PC-3 (cell line): Measurements from ENCODE around the gene OR5D16. TPM values are rescaled to one million over a fixed set of nuclear protein-coding genes. Genes with fewer than 3 reads are reported as not detected.

Source experiments
- ATAC-seq: fragments of 200-7000 bp; cut with Tn5 transposase; 2 replicates; pipeline ENCODE4 v1.9.1; 2020; ENCODE audit warnings: mild to moderate bottlenecking, moderate library complexity
- BruUV-seq: library from RNA; stranded (reverse); fragments of 400-500 nt; replicated peaks from 2 replicates; lab custom pipeline; 2021; lab: Mats Ljungman, UMichigan
- CTCF ChIA-PET: fragments of 300-600 bp; sonication (Branson Sonifier 250); formaldehyde crosslinking; loops from one replicate; lab custom pipeline; 2022; ENCODE audit warnings: antibody characterized with exemption; lab: Charles Lee
- POLR2A ChIA-PET: fragments of 300-600 bp; sonication (Branson Sonifier 250); formaldehyde crosslinking; loops from one replicate; lab custom pipeline; 2022; ENCODE audit warnings: antibody characterized with exemption; ENCODE audit not compliant: unreplicated experiment; lab: Charles Lee
- DNase-seq: peaks from one replicate; pipeline ENCODE4 v3.0.0-alpha.2; 2015
- H2AFZ ChIP-seq: fragments of 300-600 bp; sonication (generic); 2 replicates; pipeline ENCODE4 v1.6.0; 2016; ENCODE audit warnings: antibody characterized with exemption, low read length
- H3F3A ChIP-seq: fragments of 300-600 bp; sonication (generic); one replicate; pipeline ENCODE4 v1.6.0; 2017; ENCODE audit warnings: antibody characterized with exemption, low read length, control low read depth, mild to moderate bottlenecking; ENCODE audit not compliant: unreplicated experiment
- H3K27ac ChIP-seq: fragments of 300-600 bp; sonication (generic); 2 replicates; pipeline ENCODE4 v1.5.1; 2016; ENCODE audit warnings: mild to moderate bottlenecking, low read length
- H3K27me3 ChIP-seq: fragments of 300-600 bp; sonication (generic); 2 replicates; pipeline ENCODE4 v1.6.1; 2016; ENCODE audit warnings: low read length, mixed read lengths
- H3K36me3 ChIP-seq: fragments of 300-600 bp; sonication (generic); 2 replicates; pipeline ENCODE4 v1.6.1; 2016; ENCODE audit warnings: low read depth, mixed run types, low read length, mixed read lengths
- H3K4me1 ChIP-seq: fragments of 300-600 bp; sonication (generic); 2 replicates; pipeline ENCODE4 v1.5.1; 2016; ENCODE audit warnings: low read length; ENCODE audit not compliant: insufficient read depth
- H3K4me2 ChIP-seq: fragments of 300-600 bp; sonication (generic); 2 replicates; pipeline ENCODE4 v1.6.0; 2016; ENCODE audit warnings: low read length
- H3K4me3 ChIP-seq: fragments of 300-600 bp; sonication (generic); 2 replicates; pipeline ENCODE4 v1.5.1; 2016; ENCODE audit warnings: mild to moderate bottlenecking, low read length, mixed read lengths
- H3K79me2 ChIP-seq: fragments of 300-600 bp; sonication (generic); 2 replicates; pipeline ENCODE4 v1.6.1; 2017; ENCODE audit warnings: low read length, mixed read lengths
- H3K9ac ChIP-seq: fragments of 300-600 bp; sonication (generic); 2 replicates; pipeline ENCODE4 v1.6.0; 2016; ENCODE audit warnings: mild to moderate bottlenecking, low read length
- H3K9me2 ChIP-seq: fragments of 300-600 bp; sonication (generic); replicated peaks from 2 replicates; pipeline ENCODE4 v1.6.1; 2016; ENCODE audit warnings: mixed run types, low read length, mixed read lengths
- H3K9me3 ChIP-seq: fragments of 300-600 bp; sonication (generic); 2 replicates; pipeline ENCODE4 v1.6.1; 2016; ENCODE audit warnings: low read length, mixed read lengths
- H4K20me1 ChIP-seq: fragments of 300-600 bp; sonication (generic); 2 replicates; pipeline ENCODE4 v1.6.1; 2016; ENCODE audit warnings: low read length, mixed read lengths
- CTCF ChIP-seq: fragments of 300-600 bp; sonication (generic); conservative IDR thresholded peaks from 2 replicates; pipeline ENCODE4 v1.5.1; 2017; ENCODE audit warnings: antibody characterized with exemption, low read depth, mild to moderate bottlenecking, low read length
- EZH2 ChIP-seq: fragments of 300-600 bp; sonication (generic); IDR thresholded peaks from one replicate; pipeline ENCODE4 v1.6.1; 2017; ENCODE audit warnings: antibody characterized with exemption, mild to moderate bottlenecking, low read length; ENCODE audit not compliant: unreplicated experiment
- EZH2phosphoT487 ChIP-seq: fragments of 300-600 bp; sonication (generic); IDR thresholded peaks from 2 replicates; pipeline ENCODE4 v1.6.1; 2018; ENCODE audit warnings: mild to moderate bottlenecking, antibody characterized with exemption, low read length, borderline replicate concordance
- intact Hi-C: fragments of 100-400 bp; cut with micrococcal nuclease; formaldehyde crosslinking; loops from 2 replicates; pipeline ENCODE4 v1.9.0; 2023
- total RNA-seq: library from RNA; depleted of rRNA; stranded (reverse); fragments of >200 nt; gene quantifications from 2 replicates; pipeline ENCODE4 v1.2.3, GENCODE V29; 2014

The OR5D16 gene
- total RNA-seq, 1 experiment from 2014 or later: not detected

GRCh38 chr11:55819330-55819729 is 19.2 kb upstream of the OR5D16 start, which contains the start of gene OR5D18:
TSS of gene OR5D18 (plus strand) at chr11:55819630. CDS start at chr11:55819630, 0 bp downstream.
- Histone ChIP-seq H3K36me3 (no peaks in the 10 kb centered on the region), H3K4me1 (no peaks in the 10 kb centered on the region), H3K27ac (no peak within 1 kb of the TSS), H3K9ac (no peak within 1 kb of the TSS), H3K79me2 (no peaks in the 10 kb centered on the region), H4K20me1 (no peaks in the 10 kb centered on the region), H3K4me3 (no peak within 1 kb of the TSS), H3K27me3 (peaks cover 9% of the 10 kb centered on the region; the same call in 1 of the 2 replicates), H3F3A (no peaks in the 10 kb centered on the region), H3K9me2 (no peaks in the 10 kb centered on the region), H3K4me2 (no peak within 1 kb of the TSS), H2AFZ (no peak within 1 kb of the TSS), H3K9me3 (0 out of 2 replicates have a peak, but pooled peaks cover 8% of the 10 kb centered on the region)
- TF ChIP-seq EZH2 (no peak), CTCF (no peak), EZH2phosphoT487 (no peak)
- ChIA-PET CTCF (no interaction called here), POLR2A (no interaction called here)
- DNase-seq (no peak), ATAC-seq (no peak)
- intact Hi-C loops: no loop called here
- no TSS peak for BruUV-seq

- H3K9me3 ChIP-seq: 0 out of 2 replicates have a peak, but pooled peaks cover 4% of the 10 kb centered on the region
- H3K4me3 ChIP-seq: no peak within 1 kb of the TSS
- no peaks in the 10 kb centered on the region for H3K36me3 ChIP-seq
- DNase-seq (no peak), ATAC-seq (no peak)
- H3K4me1 ChIP-seq: no peaks in the 10 kb centered on the region
- CTCF ChIA-PET: no interaction called here
- H3K27ac ChIP-seq: no peak within 1 kb of the TSS
- no peaks in the 10 kb centered on the region for H3K79me2 ChIP-seq
- H3K9me2 ChIP-seq: no peaks in the 10 kb centered on the region
- intact Hi-C loops: no loop called here
- H4K20me1 ChIP-seq: no peaks in the 10 kb centered on the region
- no TSS peak for BruUV-seq
- H3K27me3 ChIP-seq: no peaks in the 10 kb centered on the region
- no peak within 1 kb of the TSS for H2AFZ ChIP-seq
- POLR2A ChIA-PET: no interaction called here
- H3F3A ChIP-seq: no peaks in the 10 kb centered on the region
- no peak within 1 kb of the TSS for H3K9ac ChIP-seq
- H3K4me2 ChIP-seq: no peak within 1 kb of the TSS
- no peak for TF ChIP-seq CTCF
- no peak for TF ChIP-seq EZH2
- TF ChIP-seq EZH2phosphoT487: no peak
Observed at GRCh38 chr11:55826919-55827318, 11.6 kb upstream of the OR5D16 start, which contains the start of gene OR5L2. TSS of gene OR5L2 (plus strand) at chr11:55827219. CDS start at chr11:55827219, 0 bp downstream.

GRCh38 chr11:55847453-55847852 is 8.9 kb downstream of the OR5D16 start:
- Histone ChIP-seq H3F3A (no peaks in the 10 kb centered on the region), H3K9me3 (0 out of 2 replicates have a peak, but pooled peaks cover 3% of the 10 kb centered on the region), H3K79me2 (no peaks in the 10 kb centered on the region), H3K27ac (no peak overlapping the region), H3K4me3 (no peak overlapping the region), H3K4me2 (no peak overlapping the region), H3K9ac (no peak overlapping the region), H3K4me1 (no peaks in the 10 kb centered on the region), H2AFZ (no peak overlapping the region), H3K9me2 (no peaks in the 10 kb centered on the region; the same call in 1 of the 2 replicates), H3K27me3 (no peaks in the 10 kb centered on the region), H4K20me1 (no peaks in the 10 kb centered on the region), H3K36me3 (no peaks in the 10 kb centered on the region)
- no peak for TF ChIP-seq EZH2phosphoT487
- TF ChIP-seq CTCF: no peak
- no peak for TF ChIP-seq EZH2
- ChIA-PET POLR2A (no interaction called here), CTCF (no interaction called here)
- BruUV-seq: no TSS peak
- no peak for DNase-seq
- no peak for ATAC-seq
- intact Hi-C loops: no loop called here
